B cell (primary cell): ENCODE results near the gene FAM83G.

Experiments
- CTCF ChIP-seq: fragments of 200-600 bp; IDR thresholded peaks from one replicate; pipeline ENCODE4 v1.8.0; 2022; ENCODE audit warnings: antibody characterized with exemption, mild to moderate bottlenecking
- EZH2 ChIP-seq: IDR thresholded peaks from 2 replicates; pipeline ENCODE4 v1.6.1; 2012; ENCODE audit warnings: borderline replicate concordance, low read depth, mild to moderate bottlenecking, moderate library complexity, low read length; ENCODE audit not compliant: insufficient read depth, poor library complexity, severe bottlenecking

GRCh38 chr17:18977646-18978045, 26.9 kb downstream of the FAM83G start:
- TF ChIP-seq EZH2: no peak
- TF ChIP-seq CTCF: no peak
